Measurements from ENCODE around the gene SLC9A9. TPM values are rescaled to one million over a fixed set of nuclear protein-coding genes. Genes with fewer than 3 reads are reported as not detected.

Gene SLC9A9
- total RNA-seq, 1 donor from 2014 or later = 7.2 TPM

DNA sequence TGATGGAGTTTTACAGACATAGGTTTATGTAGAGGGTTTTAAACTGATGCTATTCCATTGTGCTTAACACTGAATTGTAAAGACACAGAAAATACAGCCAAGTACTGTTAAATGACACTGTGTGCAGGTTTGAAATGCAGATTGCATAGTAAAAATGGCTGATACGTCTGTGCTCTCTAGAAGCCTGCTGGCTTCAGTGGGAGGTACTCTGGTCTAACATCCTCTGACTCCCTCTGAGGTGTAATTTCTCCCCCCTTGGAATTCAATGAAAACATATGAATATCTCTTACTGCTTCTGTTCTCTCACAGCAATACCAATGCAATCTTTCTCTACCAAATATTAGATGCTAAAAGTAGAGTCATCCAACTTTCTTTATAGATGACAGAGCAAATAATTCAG is 176.6 kb downstream of the SLC9A9 start:
- ATAC-seq (ENCODE audit: poor library complexity) = no peak
- intact Hi-C loops (cut with DNase I) = no loop called here

DNA sequence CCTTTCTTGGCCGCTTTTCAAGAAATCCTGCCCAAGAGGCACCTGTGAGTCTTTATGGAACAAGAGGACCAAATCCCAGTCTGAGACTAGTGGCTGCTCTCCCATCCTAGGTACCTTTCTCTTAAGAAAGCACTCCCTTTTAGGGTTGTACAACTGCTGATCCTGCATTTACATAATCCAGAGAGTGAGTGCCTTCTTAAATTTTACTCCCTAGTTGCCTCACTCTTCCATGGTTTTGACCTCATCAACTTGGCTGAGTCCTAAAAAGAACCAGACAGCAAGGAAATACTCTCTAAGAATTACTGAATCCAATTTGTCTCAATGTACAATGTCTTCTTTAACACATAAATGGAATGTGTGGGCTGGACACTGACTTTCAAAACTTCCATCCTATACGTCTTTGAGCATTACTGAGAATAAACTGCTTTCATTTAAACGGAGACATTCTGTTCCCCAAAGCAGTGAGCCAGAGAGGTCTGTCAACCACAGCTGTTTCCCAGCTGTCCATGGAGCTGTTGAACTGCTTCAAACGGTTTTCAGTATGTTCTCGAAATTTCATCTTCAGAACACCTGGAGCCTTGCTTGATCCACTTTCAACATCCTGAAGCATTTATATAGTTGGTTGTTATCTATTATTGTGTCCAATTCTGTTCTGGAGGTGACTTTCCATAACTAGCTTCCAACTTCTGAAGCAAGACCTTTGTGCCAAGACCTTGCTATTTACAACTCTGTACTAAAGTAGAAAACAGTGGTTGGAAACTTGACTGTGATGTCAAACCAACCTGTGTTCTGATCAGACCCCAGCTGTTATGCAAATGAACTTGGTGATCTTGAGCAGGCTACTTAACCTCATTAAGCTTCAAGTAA is 179.1 kb downstream of the SLC9A9 start:
- peak; percentile 25 for ATAC-seq (ENCODE audit: poor library complexity)
- intact Hi-C loops (cut with DNase I) = no loop called here
- no peak for DNase-seq

More for the DNA sequence above, 176.6 kb downstream of the SLC9A9 start:
- DNase-seq = no peak

DNA sequence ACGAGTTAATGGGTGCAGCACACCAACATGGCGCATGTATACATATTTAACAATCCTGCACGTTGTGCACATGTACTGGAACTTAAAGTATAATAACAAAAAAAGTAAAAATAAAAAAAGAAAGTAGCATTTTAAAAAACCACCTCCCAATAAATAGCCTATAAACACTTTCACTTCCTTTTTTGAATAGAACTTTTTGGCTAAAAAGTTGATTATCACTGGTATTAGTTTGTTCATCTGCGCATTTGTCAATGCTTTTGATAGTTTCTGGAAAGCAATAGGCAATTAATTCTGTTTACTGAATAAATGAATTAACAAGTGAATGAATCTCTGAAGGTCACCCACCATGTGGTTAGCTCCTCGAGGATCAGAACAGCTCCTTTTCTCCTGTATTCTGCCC is 179.9 kb downstream of the SLC9A9 start:
- intact Hi-C loops (cut with DNase I) = no loop called here
- no peak for ATAC-seq (ENCODE audit: poor library complexity)
- no peak for DNase-seq

GRCh38 chr3:143661677-143662076 is 186.6 kb downstream of the SLC9A9 start:
- ATAC-seq (ENCODE audit: poor library complexity) (no peak), DNase-seq (no peak)
- intact Hi-C loops (cut with DNase I) = no loop called here

- intact Hi-C loops (cut with DNase I) = no loop called here
- ATAC-seq (ENCODE audit: poor library complexity) = no peak
- DNase-seq = no peak
These were observed 189.4 kb downstream of the SLC9A9 start for GRCh38 chr3:143658861-143659260.

DNA sequence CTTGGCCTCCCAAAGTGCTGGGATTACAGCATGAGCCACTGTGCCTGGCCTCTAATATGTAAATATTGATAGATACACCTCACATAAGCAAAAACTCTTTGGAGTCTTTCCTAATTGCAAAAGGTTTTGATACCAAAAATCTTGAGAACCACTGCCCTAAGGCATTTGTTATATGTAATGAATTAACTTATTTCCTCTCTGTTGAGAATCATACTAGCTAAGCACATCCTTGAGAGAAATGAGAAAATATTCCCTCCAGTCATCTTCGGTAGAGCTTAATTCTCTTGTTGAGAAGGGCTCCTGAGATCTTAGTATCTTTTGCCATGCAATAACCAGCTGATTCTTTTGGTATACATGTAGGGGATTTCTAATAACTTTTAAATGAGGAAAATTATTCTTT is 190.2 kb downstream of the SLC9A9 start:
- ATAC-seq (ENCODE audit: poor library complexity) (no peak), DNase-seq (no peak)
- intact Hi-C loops (cut with DNase I) = no loop called here

DNA sequence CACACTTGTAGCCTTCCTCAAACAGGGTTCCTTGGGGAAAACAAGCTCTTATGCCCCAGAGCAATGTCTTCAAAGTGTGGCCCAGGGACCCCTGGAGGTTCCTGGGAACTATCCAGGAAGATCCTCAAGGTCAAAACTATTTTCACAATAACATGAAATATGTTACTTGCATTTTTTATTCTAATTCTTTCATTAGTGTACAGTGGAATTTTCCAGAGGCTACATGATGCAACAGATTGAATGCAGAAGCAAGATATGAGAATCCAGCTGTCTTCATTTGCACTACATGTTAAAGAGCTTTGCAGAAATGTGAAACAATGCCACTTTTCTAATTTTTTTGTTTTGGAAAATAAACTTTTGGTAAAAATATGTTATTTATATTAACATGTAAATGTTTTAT is 190.9 kb downstream of the SLC9A9 start:
- intact Hi-C loops (cut with DNase I) = no loop called here
- DNase-seq (no peak), ATAC-seq (ENCODE audit: poor library complexity) (no peak)

DNA sequence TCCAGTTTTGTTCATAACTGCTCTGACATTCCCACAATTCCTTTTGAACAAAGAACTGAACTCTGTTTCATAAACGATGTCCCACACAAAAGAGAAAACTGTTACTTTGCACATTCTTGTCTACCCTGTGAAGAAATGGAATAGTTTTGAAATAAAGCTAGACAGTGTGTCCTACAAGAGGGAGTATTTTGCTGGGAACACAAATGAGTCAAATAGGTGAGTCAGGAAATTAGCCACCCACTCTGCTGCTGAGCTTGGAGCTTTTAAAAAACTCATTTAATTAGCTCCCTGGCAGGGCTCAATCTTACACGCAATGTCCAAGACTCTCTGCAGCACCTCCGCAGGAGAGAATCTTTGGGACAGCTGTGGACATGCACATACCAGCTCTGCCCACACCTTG is 193.4 kb downstream of the SLC9A9 start:
- no peak for DNase-seq
- ATAC-seq (ENCODE audit: poor library complexity) = no peak
- intact Hi-C loops (cut with DNase I) = no loop called here

DNA sequence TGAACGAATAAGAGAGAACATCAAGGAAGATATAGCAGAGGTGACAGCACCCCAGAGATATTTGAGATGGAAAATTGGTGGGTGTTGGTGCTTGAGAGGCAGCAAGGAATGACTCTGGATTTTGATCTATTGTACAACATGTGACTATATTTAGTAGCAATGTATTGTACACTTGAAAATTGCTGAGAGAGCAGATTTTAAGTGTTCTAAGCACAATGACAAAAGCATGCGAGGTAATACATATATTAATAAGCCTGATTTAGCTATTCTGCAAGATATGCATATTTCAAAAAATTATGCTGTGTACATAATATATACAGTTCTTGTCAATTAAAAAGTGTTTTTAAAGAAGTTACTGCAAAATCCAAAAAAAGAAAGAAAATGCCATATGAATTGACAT is 194.3 kb downstream of the SLC9A9 start:
- intact Hi-C loops (cut with DNase I) = no loop called here
- ATAC-seq (ENCODE audit: poor library complexity) (no peak), DNase-seq (no peak)

- intact Hi-C loops (cut with DNase I) = no loop called here
- no peak for DNase-seq
- ATAC-seq (ENCODE audit: poor library complexity) = no peak
These were observed 194.8 kb downstream of the SLC9A9 start for GRCh38 chr3:143653493-143653892.

DNA sequence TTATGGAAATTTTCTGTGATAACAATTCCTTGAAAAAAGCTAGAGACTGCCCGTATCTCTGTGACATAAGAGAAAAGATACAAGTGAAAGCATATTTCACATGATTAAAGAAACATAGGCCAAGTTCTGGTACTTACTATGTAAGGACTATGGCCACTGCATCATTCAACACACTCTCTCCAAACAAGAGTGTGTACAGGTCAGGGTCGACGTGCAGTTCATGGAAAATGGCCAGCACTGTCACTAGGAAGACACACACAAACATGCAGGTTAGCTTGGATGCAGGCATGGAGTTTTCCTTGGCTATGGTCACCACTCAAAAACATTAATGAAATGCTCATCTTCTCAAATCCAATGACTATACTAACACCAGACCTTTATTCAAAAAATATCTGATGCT is 196.2 kb downstream of the SLC9A9 start:
- no peak for ATAC-seq (ENCODE audit: poor library complexity)
- intact Hi-C loops (cut with DNase I) = no loop called here
- DNase-seq = no peak

GRCh38 chr3:143650827-143651226 is 197.4 kb downstream of the SLC9A9 start:
- ATAC-seq (ENCODE audit: poor library complexity) = no peak
- intact Hi-C loops (cut with DNase I) = no loop called here
- DNase-seq = no peak

DNA sequence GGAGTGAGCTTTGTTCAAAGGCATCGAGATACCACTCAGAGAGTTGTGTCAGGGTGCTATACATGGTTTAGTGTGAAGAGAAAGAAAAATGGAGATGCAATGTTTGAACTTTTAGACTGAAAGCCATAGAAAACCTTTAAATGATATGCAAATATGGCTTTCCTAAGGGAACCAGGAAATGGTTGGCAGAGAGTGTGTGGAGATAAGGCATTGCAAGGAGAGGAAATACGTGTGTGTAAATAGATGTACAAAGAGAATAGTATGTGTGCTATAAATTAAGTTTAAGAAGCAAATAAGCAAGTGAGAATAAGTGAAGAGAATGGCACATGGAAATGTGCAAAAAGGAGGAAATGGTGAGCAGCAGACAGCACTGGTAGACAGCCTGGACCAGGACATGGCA is 198.1 kb downstream of the SLC9A9 start:
- intact Hi-C loops (cut with DNase I) = no loop called here
- no peak for ATAC-seq (ENCODE audit: poor library complexity)
- no peak for DNase-seq

DNA sequence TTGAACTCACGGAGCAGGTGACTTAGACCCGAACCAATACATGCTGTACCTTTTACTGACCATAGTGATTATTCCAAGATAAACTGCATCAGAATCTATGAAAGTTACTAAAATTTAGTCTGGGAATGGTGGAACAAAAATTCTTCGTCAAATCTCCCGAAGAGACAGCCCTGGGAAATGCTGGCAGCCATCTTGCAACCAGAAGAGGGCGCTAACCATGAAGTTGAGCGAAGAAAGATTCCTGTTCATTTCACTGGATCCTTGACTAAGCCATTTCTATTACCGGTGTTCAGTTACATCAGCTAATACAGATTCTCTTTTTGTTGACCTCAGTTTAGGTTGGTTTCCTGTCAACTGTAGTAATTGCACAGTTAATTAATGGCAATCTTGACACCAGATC is 199.6 kb downstream of the SLC9A9 start:
- intact Hi-C loops (cut with DNase I) = no loop called here
- ATAC-seq (ENCODE audit: poor library complexity) (no peak), DNase-seq (no peak)

GRCh38 chr3:143648218-143648617 is 200.1 kb downstream of the SLC9A9 start:
- intact Hi-C loops (cut with DNase I) = no loop called here
- DNase-seq (no peak), ATAC-seq (ENCODE audit: poor library complexity) (no peak)

GRCh38 chr3:143644370-143645089 is 203.7 kb downstream of the SLC9A9 start:
- DNase-seq = no peak
- intact Hi-C loops (cut with DNase I) = no loop called here

GRCh38 chr3:143643905-143644304 is 204.4 kb downstream of the SLC9A9 start:
- intact Hi-C loops (cut with DNase I) = no loop called here
- ATAC-seq (ENCODE audit: poor library complexity) = no peak
- no peak for DNase-seq

More at GRCh38 chr3:143644370-143645089, 203.7 kb downstream of the SLC9A9 start:
- ATAC-seq (ENCODE audit: poor library complexity) = peak; percentile 71

- intact Hi-C loops (cut with DNase I) = no loop called here
- no peak for ATAC-seq (ENCODE audit: poor library complexity)
- no peak for DNase-seq
These were observed 207.5 kb downstream of the SLC9A9 start for GRCh38 chr3:143640774-143641173.

DNA sequence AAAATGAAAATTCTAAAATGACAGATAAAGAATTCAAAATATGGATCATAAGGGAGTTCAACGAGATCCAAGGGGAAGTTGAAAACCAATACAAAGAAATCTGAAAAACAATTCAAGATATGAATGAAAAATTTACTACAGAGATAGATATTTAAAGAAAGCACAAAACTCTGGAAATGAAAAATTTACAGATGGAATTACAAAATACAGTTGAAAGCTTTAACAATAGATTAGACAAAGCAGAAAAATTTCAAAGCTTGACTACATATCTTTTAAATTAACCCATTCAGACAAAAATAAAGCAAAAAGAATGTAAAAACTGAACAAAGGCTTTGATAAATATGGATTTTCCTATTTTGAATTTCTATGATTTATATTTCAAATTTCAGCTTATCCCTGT is 211.1 kb downstream of the SLC9A9 start:
- intact Hi-C loops (cut with DNase I) = no loop called here
- ATAC-seq (ENCODE audit: poor library complexity) (no peak), DNase-seq (no peak)

GRCh38 chr3:143634991-143635390 is 213.3 kb downstream of the SLC9A9 start:
- DNase-seq = no peak
- ATAC-seq (ENCODE audit: poor library complexity) = no peak
- intact Hi-C loops (cut with DNase I) = no loop called here

Data from Right ventricle myocardium superior (tissue), 1 donor.